HG02870 (cell line): ENCODE data around the gene PAFAH1B1.

ENCODE experiments used
- ATAC-seq: cut with Tn5 transposase; IDR thresholded peaks from one replicate; pipeline ENCODE4 v1.9.1; 2021; ENCODE audit warnings: mild to moderate bottlenecking, moderate library complexity; ENCODE audit not compliant: unreplicated experiment

Gene PAFAH1B1

DNA sequence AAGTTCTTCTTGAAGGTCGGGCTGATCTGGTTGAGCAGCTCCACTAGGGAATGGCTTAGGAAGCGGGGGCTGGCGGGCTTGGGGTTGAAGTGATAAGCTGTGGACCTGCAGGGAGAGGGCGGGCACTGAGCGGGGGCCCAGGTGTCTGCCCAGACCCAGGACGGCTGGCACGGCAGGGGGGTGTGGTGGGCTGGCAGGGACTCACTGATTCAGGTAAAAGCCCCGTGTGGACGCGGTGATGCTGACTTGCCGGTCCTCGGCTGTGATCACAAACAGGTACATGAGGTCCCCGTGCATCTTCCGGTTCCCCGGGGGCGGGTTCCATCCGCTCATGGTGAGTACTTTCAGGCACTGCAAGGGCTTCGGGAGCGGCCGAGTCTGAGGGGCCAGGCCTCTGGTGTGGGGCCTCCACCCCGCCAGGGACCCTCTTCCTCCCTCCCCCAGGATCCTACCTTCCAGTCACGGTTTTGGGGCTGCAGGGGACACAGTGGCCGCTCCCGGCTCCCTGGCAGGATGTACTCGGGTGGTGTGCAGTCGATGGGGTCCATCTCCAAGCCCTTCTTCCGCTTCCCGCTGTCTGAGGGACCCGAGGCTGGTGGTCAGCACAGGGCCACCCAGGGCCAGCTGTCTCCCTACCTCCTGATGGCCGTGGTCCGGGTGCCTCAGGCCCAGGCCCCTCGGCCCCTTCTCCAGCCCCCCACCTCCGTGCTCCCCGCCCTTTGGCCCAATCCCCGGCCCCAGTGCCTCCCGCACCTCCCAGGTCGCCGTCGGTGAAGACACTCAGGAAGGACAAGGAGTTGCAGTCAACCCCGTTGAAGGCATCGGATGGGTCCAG, 107.9 kb downstream of the PAFAH1B1 start:
- ATAC-seq = no peak

DNA sequence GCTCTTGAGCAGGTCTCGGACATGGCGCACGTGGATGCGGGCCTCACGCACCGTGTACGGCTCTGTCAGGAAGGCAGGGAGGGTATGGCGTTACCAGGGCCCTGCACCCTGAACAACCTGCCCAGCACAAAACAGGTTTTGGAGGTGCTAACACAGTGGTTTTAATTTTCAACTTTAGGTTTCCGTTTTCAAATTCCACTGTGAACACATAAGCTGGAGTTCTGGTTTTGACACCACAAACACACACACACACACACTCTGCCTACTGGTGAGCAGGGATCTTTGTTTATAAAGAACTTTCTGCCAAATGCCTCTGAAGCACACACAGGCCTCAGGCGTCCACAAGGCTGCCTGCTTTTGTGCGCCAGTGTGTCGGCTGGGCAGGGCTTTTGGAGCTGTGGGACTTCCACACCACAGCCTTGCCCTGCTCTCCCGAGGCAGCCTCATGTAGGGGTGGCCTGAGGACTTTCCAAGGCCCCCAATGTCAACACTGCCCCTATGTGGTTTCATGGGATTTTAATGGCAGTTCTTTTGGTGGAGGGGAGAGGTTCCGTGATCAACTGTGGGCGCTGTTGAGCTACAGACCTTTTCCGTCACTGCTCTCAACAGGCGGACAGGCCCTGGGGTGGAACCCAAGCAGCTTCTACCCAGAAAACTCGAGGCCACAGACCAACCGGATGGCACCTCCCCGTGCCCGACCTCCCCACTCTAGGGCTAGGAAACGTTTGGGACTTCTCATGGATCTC, 108.7 kb downstream of the PAFAH1B1 start:
- no peak for ATAC-seq

DNA sequence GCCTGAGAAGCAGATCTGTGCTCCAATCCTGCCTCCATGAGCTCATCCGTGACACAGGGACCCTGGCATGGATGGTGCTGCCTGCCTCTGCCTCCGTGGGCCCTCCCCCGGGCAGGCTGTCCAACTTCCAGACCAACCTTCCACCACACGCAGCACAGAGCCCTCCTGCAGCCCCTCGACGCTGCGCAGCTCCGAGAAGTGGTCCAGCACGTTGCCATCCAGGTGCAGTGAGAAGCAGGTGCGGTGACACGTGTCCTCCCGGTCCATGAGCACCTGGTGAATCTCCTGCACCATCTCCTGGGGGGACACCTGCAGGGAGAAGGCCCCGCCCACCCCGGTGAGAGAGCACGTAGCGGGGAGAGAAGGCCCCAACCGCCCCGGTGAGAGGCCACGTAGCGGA, 109.7 kb downstream of the PAFAH1B1 start:
- ATAC-seq = no peak

DNA sequence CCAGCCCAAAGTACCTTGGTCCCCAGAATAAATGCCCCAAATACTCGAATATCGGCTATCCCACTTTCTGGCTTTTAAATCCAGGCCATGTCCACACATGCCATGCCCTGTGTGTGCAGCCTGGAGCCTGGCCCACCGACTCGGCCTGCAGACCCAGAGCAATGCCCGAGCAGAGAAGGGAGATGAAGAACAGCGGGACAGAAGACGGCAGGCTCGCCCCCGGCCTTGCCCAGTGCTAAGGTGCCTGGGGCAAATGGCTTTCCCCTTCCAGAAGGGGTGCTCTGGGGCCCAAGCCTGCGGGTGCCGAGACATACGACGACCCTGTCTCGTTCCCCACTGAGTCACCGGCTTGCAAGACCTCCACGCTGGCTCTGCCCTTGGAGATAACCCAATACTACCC, 110.2 kb downstream of the PAFAH1B1 start:
- no peak for ATAC-seq

DNA sequence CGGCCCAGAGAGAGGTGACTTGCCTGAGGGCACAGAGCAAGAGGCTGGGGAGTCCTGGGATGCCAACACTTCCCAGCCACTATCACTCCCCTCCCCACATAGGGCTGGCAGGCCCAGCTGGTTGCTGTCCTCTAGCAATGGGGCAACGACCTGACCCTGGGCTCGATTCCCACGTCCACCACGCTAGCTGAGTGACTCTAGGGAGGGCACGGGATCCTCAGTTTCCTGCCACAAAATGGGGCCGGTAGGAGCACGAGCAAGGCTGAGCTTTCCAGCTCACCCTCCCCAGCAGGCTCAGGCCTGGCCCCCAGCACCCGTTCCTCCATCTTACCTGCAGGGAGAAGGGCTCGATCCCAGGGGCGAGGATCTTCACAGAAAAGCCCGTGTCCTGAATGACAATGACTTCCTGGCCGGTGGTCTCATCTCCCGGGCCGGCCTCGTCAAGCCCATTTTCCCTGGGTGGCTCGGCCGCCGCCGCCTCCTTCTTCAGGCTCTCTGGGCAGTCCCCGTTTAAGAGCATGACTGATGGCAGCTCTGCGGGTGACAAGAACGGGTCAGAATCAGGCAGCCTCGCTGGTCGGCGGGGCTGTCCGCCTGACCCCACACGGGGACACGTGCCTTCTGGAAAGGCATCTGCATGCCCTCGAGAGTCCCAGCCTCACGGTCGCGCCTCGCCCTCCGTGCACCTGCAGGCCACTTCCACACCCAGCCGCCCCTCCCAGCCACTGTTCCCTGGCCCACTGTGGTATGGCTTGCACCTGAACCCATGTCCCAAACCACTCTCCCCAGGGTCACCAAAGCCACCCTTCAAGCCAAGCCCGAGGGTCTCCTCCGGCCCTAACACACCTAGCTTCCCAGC, 110.8 kb downstream of the PAFAH1B1 start:
- no peak for ATAC-seq

DNA sequence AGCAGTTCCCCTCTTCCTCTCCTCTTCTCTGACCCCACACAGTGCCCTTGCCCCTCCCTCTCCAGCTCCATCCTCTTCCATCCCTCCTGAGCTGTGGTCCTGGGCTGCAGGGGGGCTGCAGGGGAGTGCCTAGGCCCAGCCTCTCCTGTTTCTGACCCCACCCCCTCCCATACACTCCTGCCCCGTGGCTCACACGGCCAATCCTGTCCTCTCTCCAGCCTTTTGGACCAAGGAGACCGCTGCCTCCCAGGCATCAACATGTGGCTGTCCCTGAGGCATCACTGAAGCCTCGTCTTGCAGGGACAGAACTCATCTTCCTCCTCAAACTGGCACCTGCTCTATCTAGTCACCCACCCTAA, 111.4 kb downstream of the PAFAH1B1 start:
- no peak for ATAC-seq

DNA sequence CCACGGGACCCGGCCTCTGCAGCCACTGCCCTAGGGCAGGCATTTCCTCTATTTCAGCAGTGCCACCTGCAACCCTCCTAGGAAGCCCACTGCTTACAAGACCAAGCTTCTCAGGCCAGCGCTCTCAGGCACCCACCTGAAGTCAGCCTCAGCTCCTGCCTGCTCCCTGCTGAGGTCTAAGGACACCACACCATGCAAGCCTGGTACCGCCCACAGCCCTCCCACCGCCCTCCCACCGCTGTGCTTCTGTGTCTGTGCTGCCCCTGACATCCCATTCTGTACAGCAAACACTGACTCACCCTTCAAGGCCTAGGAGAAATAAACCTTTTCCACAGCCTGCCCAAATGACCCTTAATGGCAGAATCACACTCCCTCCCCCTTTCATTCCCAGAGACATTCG, 111.8 kb downstream of the PAFAH1B1 start:
- ATAC-seq = no peak

DNA sequence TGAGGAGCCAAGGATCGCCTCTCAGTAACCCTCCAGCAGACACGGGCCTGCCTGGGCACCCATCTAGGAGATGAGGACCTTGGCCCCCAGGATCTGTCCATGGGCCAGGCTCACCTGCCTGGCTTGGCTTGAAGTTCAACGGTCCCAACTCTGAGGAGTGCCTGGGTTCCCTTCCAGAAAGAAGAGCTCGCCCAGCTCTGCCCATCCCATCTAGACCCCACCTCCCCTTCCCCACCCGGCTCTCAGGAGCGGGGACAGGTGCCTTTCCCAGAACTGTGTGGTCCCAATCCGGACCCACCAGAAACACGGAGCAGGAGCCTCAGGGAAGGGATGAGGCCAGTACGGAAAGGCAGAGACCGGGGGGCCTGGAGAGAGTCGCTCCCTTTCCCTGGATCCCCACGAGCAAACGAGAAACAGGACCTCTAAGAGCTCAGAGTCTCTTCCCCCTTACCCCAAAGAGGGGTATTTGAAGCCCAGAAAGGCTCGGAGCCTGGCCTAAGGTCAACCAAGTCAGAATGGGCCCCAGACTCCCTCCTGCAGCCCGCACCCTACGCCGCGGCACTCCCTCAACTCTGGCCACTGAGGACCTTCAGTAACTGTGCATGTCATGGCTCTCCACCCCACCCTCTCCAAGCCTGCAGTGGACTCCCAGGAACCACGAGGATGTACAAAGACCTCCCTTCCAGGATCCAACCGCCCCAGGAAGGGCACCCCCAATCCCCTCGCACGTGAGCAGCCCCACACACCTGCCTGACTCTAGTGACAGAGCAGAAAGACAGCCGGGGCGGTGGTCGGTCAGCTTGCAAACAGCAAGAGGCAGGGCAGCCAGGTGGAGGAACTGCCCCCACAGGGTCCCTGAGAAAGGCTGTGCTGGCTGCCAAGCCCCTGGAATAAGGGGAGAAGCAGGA, 112.7 kb downstream of the PAFAH1B1 start:
- ATAC-seq = no peak

DNA sequence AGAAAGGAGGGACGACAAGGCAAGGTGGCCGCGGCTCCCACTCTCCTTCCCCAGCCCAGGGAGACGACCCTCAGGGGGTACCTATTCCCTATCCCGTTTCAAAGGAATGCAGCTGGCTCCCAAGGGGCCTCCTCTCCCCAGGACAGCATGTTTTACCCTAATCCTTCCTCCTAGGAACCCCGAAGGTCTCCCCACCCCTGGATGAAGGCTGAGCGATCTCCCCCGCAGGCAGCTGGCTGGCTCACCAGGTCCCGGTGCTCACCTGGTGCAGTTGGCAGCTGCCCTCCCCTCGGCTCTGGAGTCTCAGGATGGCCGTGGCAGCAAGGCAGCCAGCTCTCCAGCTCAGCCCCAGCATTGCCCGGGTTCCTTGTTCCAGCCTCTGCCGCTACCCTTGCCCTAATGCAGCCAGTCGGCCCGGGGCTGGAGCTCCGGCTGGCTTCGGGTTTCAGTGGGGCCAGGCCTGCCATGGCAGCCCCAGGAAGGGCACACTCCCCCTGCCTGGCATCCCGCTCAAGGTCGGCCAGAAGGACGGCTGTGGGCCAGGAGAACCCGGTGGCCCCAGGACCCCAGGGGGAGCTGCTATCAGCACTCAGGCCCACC, 113.6 kb downstream of the PAFAH1B1 start:
- no peak for ATAC-seq

DNA sequence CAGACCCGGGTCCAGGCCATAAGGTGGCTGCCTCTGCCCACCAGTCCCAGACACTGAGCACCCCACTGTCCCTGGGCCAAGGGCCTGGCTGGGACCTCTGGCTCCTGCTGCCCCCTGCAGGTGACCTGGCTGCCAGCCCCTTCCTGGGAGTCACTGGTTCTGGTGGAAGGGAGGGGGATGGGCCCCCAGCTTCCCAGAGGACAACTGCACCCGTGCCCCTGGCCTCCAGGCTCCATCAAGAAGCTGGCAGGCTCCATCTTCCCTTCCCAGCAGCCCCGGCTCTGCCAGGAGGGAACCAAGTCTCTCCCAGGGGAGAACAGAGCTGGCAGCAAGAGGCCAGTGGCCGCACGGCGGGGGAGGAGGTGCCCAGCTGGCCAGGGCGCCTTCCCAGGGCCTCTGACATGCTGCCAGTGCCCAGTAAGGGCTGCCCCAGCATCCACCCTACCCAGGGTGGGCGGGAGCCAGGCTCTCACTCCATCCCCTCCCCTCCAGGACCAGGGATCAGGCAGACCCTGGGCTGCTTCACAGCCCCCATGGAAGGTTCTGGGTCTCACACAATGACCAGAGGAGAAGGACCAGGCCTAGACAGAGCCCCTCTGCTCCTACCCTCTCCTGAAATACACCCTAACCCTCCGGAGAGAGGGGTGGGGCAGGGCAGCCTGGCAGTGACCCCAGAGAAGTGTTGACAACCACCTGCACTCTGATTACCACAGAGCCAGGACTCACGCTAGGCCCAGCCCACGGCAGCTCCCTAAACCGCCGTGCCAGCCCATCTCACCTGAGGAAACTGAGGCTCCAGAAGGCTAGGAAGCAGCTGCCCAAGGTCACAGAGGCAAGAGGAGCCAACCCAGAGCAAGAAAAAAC, 114.5 kb downstream of the PAFAH1B1 start:
- ATAC-seq = no peak

DNA sequence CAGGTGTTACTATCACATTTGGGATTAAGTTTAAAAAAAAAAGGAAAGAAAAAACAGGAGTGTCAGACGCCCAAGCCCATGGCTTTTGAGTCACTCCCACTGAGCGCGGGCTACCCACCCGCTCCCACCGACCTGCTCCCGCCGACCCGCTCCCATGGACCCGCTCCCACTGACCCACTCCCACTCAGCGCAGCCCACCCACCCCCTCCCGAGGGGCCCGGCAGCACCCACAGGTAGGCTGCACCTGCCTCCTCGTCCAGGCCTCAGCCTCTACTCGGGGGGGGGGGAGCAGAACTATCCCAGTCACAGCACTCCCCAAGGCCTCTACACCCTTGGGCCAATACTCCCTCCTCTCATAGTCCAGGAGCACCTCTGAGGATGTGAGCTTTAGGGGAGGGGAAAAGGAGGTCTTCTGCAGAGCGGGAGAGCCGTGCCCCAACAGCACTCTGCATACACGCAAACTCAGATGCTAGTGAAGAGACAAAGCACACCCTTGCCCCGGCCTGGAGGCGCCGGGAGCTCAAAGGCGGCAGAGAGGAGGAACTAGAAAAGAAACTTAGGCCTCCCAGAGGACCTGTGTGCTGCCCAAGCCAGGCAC, 115.2 kb downstream of the PAFAH1B1 start:
- no peak for ATAC-seq

DNA sequence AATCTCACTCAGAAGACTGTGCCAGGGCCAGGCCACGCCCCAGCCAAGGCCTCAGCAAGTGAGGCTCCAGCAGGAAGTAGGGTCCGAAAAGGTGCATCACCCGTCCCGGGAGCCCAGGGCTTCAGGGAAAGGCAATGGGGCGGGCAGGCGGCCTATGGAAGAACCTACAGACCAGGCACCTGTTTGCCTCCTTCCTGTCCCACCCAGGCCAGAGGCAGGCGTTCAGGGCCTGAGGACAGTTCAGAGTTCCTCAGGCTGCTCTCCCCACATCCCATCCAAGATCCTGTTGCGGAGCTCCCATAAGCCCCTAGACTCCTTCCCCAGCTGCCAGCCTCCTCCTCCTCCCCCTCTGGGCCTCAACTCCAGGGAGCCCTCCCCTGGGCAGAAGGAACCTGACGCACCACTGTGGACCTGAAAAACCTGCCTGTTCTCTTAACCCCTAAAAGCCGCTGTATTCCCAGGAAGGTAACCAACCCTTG, 115.8 kb downstream of the PAFAH1B1 start:
- no peak for ATAC-seq

DNA sequence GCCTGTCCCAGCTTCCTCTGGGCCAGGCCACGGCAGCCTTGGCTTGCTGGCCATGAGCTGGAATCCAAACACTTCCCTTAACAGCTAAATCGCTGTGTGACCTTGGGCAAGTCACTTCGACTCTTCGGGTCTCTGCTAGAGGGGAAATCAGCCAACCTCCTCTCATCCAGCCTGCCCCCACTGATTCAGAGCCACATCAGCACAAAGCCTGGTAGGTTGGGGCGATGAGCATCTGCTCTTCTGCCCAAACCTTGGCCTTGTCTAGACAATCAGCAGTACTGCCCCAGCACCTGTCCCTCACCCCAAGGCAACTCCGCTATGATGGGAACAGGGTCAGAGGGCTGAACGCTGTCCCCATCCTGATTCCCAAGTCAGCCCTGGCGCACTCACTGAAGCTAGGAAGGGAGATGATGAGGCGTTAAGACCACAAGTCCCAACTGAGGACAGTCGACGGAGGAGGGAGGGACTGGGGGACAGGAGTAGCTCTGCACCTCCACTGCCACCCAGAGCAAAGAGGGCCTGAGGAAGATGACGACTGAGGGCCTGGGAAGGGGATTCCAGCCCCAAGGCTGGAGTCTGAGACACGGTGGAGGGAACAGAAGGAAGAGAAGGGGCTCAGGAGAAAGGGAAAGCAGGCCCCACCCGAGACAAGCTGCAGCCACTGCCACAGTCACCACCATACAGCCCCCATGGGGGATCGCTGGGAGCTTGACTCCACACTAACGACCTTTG, 116.8 kb downstream of the PAFAH1B1 start:
- no peak for ATAC-seq

DNA sequence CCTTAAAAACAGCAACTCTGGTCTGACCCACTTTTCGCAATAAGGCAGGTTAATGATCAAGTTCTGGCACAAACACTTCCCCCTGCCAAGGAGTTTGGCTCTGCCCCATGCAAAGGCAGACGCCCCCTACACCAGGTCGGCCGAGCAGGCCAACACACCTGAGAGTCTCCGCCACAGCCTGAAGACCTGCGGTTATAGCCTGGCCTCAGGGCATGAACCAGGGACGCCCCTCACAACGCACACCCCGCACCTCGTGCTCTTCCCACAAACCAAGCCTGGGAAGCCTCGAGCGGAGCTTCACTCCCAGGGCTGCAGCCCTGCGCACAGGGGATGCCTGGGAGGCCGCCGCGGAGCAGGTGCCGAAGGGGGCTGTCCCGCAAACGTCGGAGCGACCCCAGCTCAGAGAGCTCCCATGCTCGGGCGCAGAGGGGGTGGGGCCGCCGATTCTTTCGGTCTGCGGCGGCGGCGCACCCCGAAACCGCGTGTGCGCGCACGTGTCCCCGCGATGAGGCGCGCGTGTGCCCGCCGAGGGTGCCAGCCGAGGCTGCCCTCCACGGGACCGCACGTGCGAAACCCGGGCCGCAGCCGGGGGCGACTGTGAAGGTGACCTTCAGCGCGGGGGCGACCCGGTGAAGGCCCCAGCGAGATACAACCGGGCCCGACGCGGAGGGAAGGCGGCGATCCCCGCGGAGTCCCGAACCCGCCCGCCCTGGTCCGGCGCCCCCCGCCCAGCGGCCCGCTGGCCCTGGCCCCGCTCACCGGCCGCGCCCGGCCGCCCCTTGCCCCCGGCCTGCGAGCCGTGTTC, 117.6 kb downstream of the PAFAH1B1 start:
- no peak for ATAC-seq

DNA sequence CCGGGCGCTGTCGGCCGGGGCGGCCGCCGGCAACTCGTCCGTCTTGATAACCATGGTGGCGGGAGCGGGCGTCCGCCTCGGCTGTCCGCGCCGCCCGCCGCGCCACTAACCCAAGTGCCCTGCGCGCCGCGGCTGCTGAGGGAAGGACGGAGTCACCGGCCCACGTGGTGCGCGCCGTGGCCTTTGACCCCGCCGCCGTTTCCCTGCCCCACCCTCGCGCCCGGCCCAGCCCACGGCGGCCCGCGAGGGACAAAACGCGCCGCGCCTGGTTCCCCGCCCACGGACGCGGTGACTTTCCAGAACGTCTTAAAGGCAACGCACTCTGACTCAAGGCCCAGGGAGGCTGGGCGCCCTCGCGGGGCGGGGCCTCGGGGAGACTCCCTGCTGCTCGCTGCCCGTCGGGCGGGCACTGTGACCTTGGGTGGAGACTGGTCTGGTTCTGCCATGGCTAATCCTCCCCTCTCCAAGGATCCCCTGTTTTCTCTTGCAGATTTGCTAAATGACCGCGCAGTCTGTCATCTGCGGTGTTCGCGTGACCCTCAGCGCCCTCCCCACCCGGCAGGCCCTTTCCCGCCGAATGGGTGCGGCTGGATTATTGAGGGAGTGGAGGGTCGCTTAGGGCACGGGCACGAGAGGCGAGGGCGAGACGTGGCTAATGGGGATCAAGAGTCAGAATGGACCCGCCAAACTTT, 118.3 kb downstream of the PAFAH1B1 start, which contains the start of gene CLUH:
TSS of gene CLUH (minus strand) at position 157 of the 692 bp plus-strand sequence. CDS start at position 54, 103 bp downstream.
- ATAC-seq = peak; percentile 64

DNA sequence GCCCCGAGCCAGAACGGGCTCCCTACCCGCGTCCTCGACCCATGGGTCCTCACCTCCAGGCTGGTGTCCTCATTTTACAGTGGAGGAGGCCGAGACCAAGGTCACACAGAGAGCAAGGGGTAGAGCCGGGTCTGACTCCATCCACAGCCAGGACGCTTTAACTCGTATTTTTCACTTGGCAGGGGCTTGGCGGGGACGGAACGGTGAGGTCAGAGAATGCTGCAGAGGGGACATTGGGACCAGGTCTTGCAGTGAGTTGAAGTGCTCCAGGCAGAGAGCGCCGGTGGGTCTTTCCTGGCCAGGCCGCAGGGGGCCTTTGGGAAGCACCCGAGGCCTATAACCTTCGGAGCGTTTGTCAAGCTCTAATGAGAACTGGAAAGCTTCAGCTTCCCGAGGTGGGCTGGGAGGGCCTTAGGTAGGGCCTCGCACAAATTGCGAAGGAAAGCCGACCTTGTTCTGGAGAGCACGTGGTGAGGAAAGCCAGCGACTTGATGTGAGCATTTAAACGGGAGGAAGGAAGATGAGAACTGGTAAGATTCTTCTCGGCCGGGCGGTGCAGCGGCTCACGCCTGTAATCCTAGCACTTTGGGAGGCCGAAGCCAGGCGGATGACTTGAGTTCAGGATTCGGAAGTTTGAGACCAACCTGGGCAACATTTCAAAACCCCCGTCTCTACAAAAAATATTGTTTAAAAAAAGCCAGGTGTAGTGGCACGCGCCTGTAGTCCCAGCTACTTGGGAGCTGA, 119.0 kb downstream of the PAFAH1B1 start:
- no peak for ATAC-seq
